COR-L47 (cell line): Measurements from ENCODE around the gene FRRS1L.
A peak's percentile ranks its signal among the peaks of the same experiment; 100 is the strongest.

ENCODE experiments used
- DNase-seq: peaks from one replicate; lab custom pipeline; 2025; lab: John Stamatoyannopoulos, UW

The FRRS1L gene

GRCh38 chr9:109176386-109176785 lies 9.3 kb upstream of the FRRS1L start:
- DNase-seq: no peak

- DNase-seq: no peak
These were observed 5.9 kb upstream of the FRRS1L start for GRCh38 chr9:109172935-109173334.

- no peak for DNase-seq
These were observed 4.9 kb upstream of the FRRS1L start for GRCh38 chr9:109171926-109172325.

GRCh38 chr9:109168170-109168569 lies 1.1 kb upstream of the FRRS1L start:
- DNase-seq: no peak

GRCh38 chr9:109167716-109168115 lies 667 bp upstream of the FRRS1L start:
- no peak for DNase-seq

- no peak for DNase-seq
These were observed 778 bp downstream of the FRRS1L start for GRCh38 chr9:109166171-109166770.

GRCh38 chr9:109164042-109164441 lies 3.0 kb downstream of the FRRS1L start:
- DNase-seq: no peak

GRCh38 chr9:109163194-109163593 lies 3.9 kb downstream of the FRRS1L start:
- no peak for DNase-seq

GRCh38 chr9:109162677-109163076 lies 4.4 kb downstream of the FRRS1L start:
- no peak for DNase-seq

- DNase-seq: no peak
These were observed 5.6 kb downstream of the FRRS1L start for GRCh38 chr9:109161471-109161870.

GRCh38 chr9:109159583-109159982 lies 7.5 kb downstream of the FRRS1L start:
- DNase-seq: no peak

GRCh38 chr9:109158651-109159050 lies 8.4 kb downstream of the FRRS1L start:
- no peak for DNase-seq

- no peak for DNase-seq
These were observed 10.3 kb downstream of the FRRS1L start for GRCh38 chr9:109156708-109157107.

GRCh38 chr9:109150925-109151545 lies 16.0 kb downstream of the FRRS1L start:
- no peak for DNase-seq

GRCh38 chr9:109149722-109150121 lies 17.3 kb downstream of the FRRS1L start:
- DNase-seq: no peak

GRCh38 chr9:109149089-109149488 lies 18.0 kb downstream of the FRRS1L start:
- DNase-seq: no peak

GRCh38 chr9:109145051-109145450 lies 22.0 kb downstream of the FRRS1L start:
- no peak for DNase-seq

GRCh38 chr9:109143881-109144562 lies 23.0 kb downstream of the FRRS1L start:
- DNase-seq: peak; percentile 2

- no peak for DNase-seq
These were observed 25.7 kb downstream of the FRRS1L start for GRCh38 chr9:109141375-109141774.

GRCh38 chr9:109139851-109140250 lies 27.2 kb downstream of the FRRS1L start:
- no peak for DNase-seq

GRCh38 chr9:109138421-109138820 lies 28.6 kb downstream of the FRRS1L start:
- DNase-seq: no peak

GRCh38 chr9:109134167-109134578 lies 32.9 kb downstream of the FRRS1L start:
- DNase-seq: no peak

- DNase-seq: no peak
These were observed 33.5 kb downstream of the FRRS1L start for GRCh38 chr9:109133533-109133932.
